ENCODE results near the gene GZMM. TPM values are rescaled to one million over a fixed set of nuclear protein-coding genes. Genes with fewer than 3 reads are reported as not detected.
A peak's percentile ranks its signal among the peaks of the same experiment; 100 is the strongest.

The GZMM gene
- polyA plus RNA-seq, 3 donors = 0.32 to 1.4 (median 0.48) TPM

DNA sequence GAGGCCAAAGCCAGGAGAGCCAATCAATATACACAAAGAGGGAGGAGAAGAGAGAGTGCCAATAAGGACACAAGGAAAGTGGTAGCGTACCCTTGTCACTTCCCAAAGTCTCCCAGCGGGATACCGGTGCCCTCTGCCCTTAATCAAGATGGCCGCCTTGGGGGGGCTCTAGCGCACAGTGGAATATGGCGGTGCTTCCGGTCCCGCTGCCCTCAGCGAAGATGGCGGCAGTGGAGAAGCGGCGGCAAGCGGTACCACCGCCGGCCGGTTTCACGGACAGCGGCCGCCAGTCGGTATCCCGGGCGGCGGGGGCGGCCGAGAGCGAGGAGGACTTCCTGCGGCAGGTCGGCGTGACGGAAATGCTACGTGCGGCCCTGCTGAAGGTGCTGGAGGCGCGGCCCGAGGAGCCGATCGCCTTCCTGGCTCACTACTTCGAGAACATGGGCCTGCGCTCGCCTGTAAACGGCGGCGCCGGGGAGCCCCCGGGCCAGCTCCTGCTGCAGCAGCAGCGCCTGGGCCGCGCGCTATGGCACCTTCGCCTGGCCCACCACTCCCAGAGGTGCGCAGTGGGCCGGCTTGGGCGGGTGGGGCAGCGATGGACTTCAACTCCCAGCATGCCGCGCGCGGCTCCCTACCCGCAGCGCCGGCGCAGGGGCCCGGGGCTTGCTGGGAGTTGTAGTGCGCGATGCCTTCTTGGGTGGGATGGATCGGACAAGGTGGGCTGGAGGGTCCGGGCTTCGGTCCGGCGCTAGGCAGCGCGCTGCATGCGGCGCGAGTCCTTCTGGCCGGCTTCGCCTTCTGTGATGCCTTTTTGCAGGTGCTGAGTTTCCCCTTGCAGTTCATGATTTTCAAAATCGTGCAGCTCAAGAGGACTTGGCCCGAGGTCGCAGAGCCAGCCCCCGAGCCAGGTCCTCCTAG is 36.3 kb upstream of the GZMM start, which contains the start of gene TPGS1:
Gene TPGS1 (plus strand): TSS at position 212 of the 918 bp plus-strand sequence. CDS start 10 bp downstream, at position 222.
- peaks cover under 1 to 14% (median 7%) of the 10 kb centered on the region in 7 donors for H3K9me3 Mint-ChIP-seq
- peaks cover 25% of the 10 kb centered on the region for H4K20me1 ChIP-seq (ENCODE audit: insufficient read depth, low read length)
- H3K36me3 Mint-ChIP-seq = peaks cover 4 to 16% of the 10 kb centered on the region in 2 donors
- WGBS (ENCODE audit: insufficient coverage) = 1% methylated on average over 81 of the region's 81 CpGs
- peaks cover 14% of the 10 kb centered on the region for H3K79me2 ChIP-seq (ENCODE audit: insufficient read depth, low read length)
- H3K4me3 ChIP-seq (replicated peaks in 1 of 3; ENCODE audit: low read depth in 2 of 3, low read length in 3 of 3) = peak within 1 kb of the TSS; percentile 71 to 99 (median 90)
- peak within 1 kb of the TSS; percentile 96 for H2AFZ ChIP-seq (ENCODE audit: insufficient read depth, low read depth, low read length, poor library complexity, severe bottlenecking)
- peaks cover 0 to 3% of the 10 kb centered on the region in 2 donors for H3K27me3 ChIP-seq (ENCODE audit: control insufficient read depth in 2 of 2, insufficient read depth in 2 of 2, low read length in 2 of 2)
- peak within 1 kb of the TSS; percentile 88 to 92 for H3K27ac ChIP-seq (ENCODE audit: low read depth in 1 of 2, low read length in 2 of 2)
- peak within 1 kb of the TSS; percentile 82 for H3K9ac ChIP-seq (ENCODE audit: insufficient read depth, low read length, poor library complexity, severe bottlenecking)
- H3K27me3 Mint-ChIP-seq (ENCODE audit: low read depth in 3 of 3) = peaks cover 5 to 11% (median 6%) of the 10 kb centered on the region in 3 donors
- peak within 1 kb of the TSS; percentile 84 to 93 for H3K4me3 Mint-ChIP-seq
- peaks cover 35% of the 10 kb centered on the region for H3K4me1 Mint-ChIP-seq
- H3K36me3 ChIP-seq (replicated peaks in 1 of 2; ENCODE audit: control insufficient read depth in 1 of 2, insufficient read depth in 2 of 2, low read length in 2 of 2) = peaks cover 0 to 5% of the 10 kb centered on the region in 2 donors
- TF ChIP-seq, protein P1, sequence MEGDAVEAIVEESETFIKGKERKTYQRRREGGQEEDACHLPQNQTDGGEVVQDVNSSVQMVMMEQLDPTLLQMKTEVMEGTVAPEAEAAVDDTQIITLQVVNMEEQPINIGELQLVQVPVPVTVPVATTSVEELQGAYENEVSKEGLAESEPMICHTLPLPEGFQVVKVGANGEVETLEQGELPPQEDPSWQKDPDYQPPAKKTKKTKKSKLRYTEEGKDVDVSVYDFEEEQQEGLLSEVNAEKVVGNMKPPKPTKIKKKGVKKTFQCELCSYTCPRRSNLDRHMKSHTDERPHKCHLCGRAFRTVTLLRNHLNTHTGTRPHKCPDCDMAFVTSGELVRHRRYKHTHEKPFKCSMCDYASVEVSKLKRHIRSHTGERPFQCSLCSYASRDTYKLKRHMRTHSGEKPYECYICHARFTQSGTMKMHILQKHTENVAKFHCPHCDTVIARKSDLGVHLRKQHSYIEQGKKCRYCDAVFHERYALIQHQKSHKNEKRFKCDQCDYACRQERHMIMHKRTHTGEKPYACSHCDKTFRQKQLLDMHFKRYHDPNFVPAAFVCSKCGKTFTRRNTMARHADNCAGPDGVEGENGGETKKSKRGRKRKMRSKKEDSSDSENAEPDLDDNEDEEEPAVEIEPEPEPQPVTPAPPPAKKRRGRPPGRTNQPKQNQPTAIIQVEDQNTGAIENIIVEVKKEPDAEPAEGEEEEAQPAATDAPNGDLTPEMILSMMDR (IDR thresholded peaks at IDR 0.05) = no peak
- H3K4me1 ChIP-seq (ENCODE audit: control insufficient read depth in 1 of 2, insufficient read depth in 2 of 2, low read length in 2 of 2) = peaks cover 41 to 52% of the 10 kb centered on the region in 2 donors
- peak within 1 kb of the TSS; percentile 97 to 100 (median 100) for H3K27ac Mint-ChIP-seq
- peak in 2 of 3 donors; percentile 51 to 53 for DNase-seq
- peak within 1 kb of the TSS; percentile 78 for H3K4me2 ChIP-seq (replicated peaks; ENCODE audit: extremely low read depth, low read length, poor library complexity, severe bottlenecking)
- intact Hi-C loops (cut with micrococcal nuclease) = loop anchor here (1.0 to 10.0 kb wide), 5 partner anchors 18 to 165 kb away; partner anchors contain the start of genes CDC34 (in 1 of the 2), FGF22 (in 1 of the 2), MIER2 (in 1 of the 2) and POLRMT (in 1 of the 2)
- H3K9me3 ChIP-seq (replicated peaks in 1 of 2; ENCODE audit: control insufficient read depth in 1 of 2, insufficient read depth in 1 of 2, low read length in 2 of 2) = peaks cover 2 to 3% of the 10 kb centered on the region in 2 donors
